GM23248 (cell line): ENCODE results near the gene USP17L17.
"Not testable (repeated sequence)": the region's sequence is repeated elsewhere in the genome, so short reads cannot be mapped to it uniquely, and the experiment has no call there.

Source experiments
- EZH2 ChIP-seq: fragments of 200-600 bp; sonication (generic); IDR thresholded peaks from 2 replicates; pipeline ENCODE4 v1.6.1; 2018; ENCODE audit warnings: antibody characterized with exemption, mild to moderate bottlenecking; ENCODE audit not compliant: insufficient read depth, poor library complexity, severe bottlenecking
- EZH2phosphoT487 ChIP-seq: fragments of 200-600 bp; sonication (generic); IDR thresholded peaks from 2 replicates; pipeline ENCODE4 v1.6.1; 2018; ENCODE audit warnings: antibody characterized with exemption, moderate library complexity, mild to moderate bottlenecking, low read depth; ENCODE audit not compliant: insufficient read depth

DNA sequence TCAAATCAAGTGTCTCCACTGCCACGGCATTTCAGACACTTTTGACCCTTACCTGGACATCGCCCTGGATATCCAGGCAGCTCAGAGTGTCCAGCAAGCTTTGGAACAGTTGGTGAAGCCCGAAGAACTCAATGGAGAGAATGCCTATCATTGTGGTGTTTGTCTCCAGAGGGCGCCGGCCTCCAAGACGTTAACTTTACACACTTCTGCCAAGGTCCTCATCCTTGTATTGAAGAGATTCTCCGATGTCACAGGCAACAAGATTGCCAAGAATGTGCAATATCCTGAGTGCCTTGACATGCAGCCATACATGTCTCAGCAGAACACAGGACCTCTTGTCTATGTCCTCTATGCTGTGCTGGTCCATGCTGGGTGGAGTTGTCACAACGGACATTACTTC is 13.4 kb upstream of the USP17L17 start:
- not testable (repeated sequence) for TF ChIP-seq EZH2, EZH2phosphoT487
